GM19324 (cell line): ENCODE data around the gene ELFN2.
"Not testable (repeated sequence)": the region's sequence is repeated elsewhere in the genome, so short reads cannot be mapped to it uniquely, and the experiment has no call there.

Source experiments
- ATAC-seq: cut with Tn5 transposase; IDR thresholded peaks from one replicate; pipeline ENCODE4 v1.9.1; 2021; ENCODE audit warnings: mild to moderate bottlenecking, moderate library complexity; ENCODE audit not compliant: unreplicated experiment, low FRiP score

Gene ELFN2

GRCh38 chr22:37413546-37413945, 13.7 kb downstream of the ELFN2 start:
- ATAC-seq, result no peak

GRCh38 chr22:37412495-37413250, 14.6 kb downstream of the ELFN2 start:
- no peak for ATAC-seq

DNA sequence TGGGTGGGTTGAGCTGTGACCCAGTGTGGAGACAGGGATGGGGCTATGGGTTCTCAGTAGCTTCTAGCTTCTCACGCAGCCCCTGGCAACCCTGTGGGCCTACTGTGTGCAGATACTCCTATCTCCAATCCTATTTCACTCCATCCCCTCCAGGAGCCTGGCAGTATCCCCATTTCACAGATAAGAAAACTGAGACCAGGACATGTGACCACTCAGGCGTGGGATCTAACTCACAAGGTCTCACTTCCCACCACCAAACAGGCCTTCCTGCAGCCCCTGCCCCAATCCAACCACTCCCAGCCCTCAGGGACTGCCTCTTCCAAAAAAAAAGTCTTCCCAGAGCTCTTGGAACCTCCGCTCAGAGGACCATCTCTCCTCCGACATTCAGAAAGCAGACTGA, 15.6 kb downstream of the ELFN2 start:
- ATAC-seq, result no peak

GRCh38 chr22:37410174-37411055, 16.9 kb downstream of the ELFN2 start:
- ATAC-seq, result no peak

DNA sequence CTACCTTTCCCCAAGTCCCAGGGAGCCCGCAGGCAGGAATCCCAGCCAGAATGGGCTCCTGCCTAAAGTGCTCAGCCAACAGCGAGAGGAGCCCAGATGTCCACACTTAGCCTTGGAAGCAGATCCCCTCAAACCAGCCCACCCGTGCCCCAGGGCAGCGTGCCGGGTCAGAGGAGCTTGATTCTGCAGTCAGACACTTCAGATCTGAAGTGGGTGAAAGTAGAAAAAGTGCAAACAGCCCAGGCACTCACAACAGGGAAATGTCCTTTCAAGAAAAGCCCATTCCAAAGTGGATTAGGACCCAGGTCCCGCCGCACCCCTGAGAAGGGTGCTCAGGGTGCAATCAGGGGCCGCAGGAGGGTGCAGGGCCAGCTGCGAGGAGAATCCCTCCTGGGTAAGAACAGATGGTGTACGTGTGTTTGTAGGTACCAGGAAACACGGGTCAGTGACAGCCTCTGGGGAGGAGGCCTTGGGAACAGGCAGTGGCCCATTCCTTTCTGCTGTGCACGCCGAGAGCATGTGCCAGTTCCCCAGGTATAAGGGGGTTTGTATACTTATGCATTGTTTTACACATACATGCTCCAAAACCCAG, 17.7 kb downstream of the ELFN2 start:
- no peak for ATAC-seq

GRCh38 chr22:37409031-37409430, 18.2 kb downstream of the ELFN2 start:
- no peak for ATAC-seq

- no peak for ATAC-seq
These were observed 19.4 kb downstream of the ELFN2 start for GRCh38 chr22:37407856-37408255.

- no peak for ATAC-seq
These were observed 20.6 kb downstream of the ELFN2 start for GRCh38 chr22:37406441-37407235.

- ATAC-seq, result no peak
These were observed 23.2 kb downstream of the ELFN2 start for GRCh38 chr22:37404091-37404490.

GRCh38 chr22:37403267-37403960, 23.9 kb downstream of the ELFN2 start:
- no peak for ATAC-seq

DNA sequence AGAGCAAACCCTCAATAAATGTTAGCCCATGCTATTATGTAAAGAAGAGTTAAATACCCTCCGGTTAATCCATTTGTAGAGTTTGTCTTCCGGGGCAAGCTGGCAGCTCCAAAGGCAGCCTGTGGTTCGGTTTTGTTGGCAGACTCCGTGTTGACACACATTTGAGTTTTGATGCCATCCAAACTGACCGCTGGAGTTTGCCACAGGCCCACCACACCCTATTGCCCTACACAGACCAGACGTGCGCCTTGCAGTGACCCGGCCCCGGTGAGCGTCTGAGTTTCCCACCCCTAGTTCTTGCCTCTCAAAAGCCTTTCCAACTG, 25.1 kb downstream of the ELFN2 start:
- no peak for ATAC-seq

DNA sequence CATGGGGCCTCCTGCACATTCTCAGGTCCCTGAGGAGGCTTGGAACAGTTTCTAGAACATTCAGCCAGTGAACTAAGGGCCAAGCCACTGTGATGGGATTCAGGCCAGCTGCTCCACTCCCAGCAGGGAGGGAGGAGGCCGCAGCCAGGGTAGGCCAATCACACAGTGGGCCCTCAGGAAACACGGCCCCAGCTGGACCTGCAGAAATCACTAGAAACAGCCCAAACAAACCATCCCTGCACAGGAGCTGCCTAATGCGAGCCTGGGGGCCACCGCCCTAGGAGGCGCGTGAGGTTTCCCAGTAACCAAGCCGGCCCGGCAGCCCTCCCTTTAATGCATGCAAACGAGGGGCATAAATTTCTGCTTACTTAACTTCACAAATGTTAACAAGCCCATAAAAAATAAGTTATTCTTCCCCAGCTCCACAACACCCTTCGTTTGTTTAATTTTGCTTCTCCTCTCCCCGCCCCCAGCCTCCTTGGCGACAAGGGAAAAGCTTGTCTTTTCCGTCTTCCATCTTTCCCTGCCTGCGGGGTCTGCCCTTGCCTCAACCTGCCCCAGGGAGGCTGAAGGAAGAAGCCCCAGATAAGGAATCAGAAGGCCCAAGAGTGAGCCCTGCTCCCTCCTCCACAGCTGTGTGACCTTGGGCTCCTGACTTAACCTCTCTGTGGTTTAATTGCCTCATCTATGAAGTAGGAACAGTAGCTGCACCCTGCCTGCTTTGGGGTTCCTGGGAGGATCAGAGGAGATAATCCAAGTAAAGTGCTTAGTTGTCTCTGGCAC, 25.7 kb downstream of the ELFN2 start:
- ATAC-seq, result no peak

GRCh38 chr22:37400719-37401118, 26.6 kb downstream of the ELFN2 start:
- ATAC-seq, result no peak

- not testable (repeated sequence) for ATAC-seq
These were observed 27.8 kb downstream of the ELFN2 start for GRCh38 chr22:37399457-37399856.

DNA sequence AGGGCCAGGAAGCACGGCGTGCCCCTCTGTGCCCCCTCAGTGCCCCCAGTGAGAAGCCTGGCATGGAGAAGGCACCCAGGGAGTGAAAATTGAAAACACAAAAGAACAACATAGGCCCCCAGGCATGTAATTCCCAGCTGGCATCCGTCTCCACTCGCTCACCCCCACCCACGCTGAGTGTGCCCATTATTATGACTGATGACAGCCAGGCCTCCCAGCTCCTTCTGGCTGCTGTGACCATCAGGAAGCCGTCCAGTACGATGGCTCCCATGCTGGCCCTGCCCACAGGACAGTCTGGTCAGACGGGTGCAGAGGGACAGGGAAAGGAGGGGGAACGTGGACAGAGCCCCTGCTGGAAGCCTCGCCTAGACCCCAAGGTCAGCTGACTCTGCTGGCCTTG, 30.1 kb downstream of the ELFN2 start:
- ATAC-seq, result no peak

DNA sequence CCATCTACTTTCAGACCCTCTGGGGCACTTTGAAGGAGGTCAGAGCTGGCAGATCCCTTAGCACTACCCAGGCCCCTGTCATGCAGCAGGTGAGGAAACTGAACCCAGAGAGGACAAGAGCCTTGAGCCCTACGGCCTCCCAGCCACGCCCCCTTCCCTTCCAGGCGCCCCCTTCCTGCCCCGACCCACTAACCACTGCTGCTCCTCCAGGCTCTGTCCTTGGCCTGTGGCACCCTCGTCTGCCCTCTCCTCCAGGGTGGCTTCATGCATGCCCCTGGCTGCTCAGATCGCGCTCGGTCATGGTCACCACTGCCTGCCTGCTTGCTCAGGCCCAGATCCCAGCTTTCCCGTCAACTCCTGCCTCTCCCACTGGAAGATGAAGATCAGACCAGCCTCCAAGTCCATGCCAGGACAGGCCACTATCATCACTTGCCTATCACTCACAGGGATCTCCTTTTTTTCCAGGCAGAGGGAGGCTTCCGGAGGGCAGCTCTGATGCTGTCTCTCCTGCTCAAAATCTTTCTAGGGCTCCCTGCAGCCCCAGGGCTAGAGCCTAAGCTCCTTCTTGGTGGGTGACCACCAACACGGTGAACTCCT, 30.7 kb downstream of the ELFN2 start:
- no peak for ATAC-seq

- ATAC-seq, result no peak
These were observed 32.9 kb downstream of the ELFN2 start for GRCh38 chr22:37394341-37394740.

GRCh38 chr22:37393746-37394145, 33.5 kb downstream of the ELFN2 start:
- no peak for ATAC-seq

GRCh38 chr22:37392721-37393328, 34.5 kb downstream of the ELFN2 start:
- ATAC-seq, result no peak
